ENCODE results near the gene GMDS. TPM values are rescaled to one million over a fixed set of nuclear protein-coding genes. Genes with fewer than 3 reads are reported as not detected.

The GMDS gene
- total RNA-seq, 1 donor from 2014 or later: 7.7 TPM

DNA sequence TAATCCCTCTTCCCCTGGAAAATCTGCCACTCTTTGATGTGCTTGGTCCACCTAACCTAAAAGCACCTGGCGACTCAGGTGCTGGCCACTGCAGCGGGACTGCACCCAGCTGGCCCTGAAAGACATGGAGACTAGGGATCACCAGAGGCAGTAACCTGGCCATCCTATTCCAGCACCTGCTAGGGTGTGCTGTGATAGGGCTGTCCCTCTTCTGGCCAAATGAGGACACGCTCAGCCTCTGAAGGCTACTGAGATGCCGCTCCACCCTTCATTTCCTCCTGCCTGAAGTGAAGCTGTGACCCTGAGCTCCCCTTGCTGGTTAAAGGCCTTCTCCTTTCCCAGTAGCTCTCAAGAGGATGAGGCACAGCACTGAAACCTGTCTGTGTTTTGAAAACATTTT is 611.3 kb downstream of the GMDS start:
- no peak for DNase-seq (ENCODE audit: low read depth in 2 of 2)

- DNase-seq (ENCODE audit: low read depth in 2 of 2): no peak
Measured at GRCh38 chr6:1633366-1634021, 611.9 kb downstream of the GMDS start.

DNA sequence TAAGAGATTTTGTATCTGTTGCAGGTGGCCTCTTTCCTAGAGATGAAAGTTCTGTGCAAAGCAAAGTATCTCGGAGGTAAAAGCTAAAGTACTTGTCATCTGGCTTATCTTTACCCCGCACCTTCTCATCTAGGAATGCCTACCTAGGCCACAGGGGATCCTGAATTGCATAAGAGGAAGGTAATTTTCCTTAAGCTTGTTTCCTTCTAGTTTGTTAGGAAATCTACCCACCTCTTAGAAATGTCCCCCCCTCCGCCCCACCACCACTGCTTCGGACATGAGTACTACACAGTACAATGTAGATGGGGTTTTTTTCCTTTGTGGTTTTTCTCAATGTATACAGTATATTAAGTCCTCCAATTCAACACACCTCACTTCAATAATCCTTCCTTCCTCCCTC is 614.2 kb downstream of the GMDS start:
- DNase-seq (ENCODE audit: low read depth in 2 of 2): no peak

DNA sequence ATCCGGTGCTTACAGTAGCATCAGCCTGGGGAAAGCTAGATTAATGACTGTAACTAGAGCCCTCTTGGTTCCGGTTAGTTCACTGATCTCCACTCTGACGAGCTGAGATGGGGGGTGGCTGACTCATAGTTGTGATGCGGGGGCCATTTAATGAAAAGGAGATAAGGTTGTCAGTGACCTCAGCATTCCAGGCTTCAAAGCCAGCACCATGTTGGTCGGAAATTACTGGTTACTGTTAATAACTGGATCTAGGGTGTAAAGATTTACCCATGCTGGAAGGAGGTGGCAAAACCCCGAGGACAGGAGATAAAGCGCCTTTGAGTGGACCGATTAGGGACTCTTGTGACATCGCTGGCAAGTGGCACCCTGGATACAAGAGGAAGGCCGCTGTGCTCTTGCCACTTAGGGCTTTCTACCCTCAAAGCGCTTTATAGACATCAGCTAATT is 614.6 kb downstream of the GMDS start:
- DNase-seq (ENCODE audit: low read depth in 2 of 2): no peak

DNA sequence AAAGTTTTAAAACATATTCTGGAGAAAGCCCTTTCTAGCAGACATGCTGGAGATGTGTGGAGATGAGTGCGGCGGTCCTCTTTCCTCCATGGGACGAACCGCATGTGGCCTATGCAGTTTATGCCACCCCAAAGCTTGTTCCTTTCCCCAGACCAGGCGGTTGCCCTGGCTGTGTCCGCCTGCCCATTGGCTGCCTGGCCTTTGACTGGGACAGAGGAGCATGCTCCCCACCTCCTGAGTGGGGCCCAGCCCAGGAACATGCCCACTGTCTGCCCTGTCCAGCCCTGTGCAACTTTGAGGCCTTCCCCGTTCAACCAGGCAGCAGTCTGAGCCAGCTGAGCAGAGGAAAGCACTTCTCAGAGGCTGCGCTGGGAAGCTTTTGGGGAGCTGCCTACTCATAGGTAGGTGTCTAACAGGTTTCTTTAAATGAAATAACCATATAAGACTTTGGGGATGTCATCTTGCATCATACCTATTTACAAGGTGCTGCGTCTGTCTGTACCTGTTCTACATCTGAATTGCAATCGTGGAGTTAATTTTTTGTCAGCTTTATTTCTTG is 615.1 kb downstream of the GMDS start:
- DNase-seq (ENCODE audit: low read depth in 2 of 2): no peak

DNA sequence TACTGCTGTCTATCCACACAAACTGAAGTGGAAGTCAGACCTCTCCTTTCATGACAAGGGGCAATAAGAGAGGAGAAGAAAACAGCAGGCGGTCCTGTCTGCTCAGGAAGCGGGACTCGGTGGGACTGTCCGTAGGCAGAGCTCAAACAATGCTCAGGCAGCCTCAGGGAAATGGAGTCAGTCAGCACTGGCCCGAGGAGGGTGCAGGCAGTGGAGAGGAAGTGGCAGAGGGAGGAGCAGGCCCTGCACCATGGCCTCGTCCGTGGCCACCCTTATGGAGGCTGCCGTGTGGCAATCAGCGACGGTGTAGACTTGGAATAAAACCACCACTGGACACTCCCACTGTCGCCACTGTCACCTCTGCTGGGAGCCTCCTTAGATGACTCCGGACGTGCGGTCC is 616.1 kb downstream of the GMDS start:
- no peak for DNase-seq (ENCODE audit: low read depth in 2 of 2)

DNA sequence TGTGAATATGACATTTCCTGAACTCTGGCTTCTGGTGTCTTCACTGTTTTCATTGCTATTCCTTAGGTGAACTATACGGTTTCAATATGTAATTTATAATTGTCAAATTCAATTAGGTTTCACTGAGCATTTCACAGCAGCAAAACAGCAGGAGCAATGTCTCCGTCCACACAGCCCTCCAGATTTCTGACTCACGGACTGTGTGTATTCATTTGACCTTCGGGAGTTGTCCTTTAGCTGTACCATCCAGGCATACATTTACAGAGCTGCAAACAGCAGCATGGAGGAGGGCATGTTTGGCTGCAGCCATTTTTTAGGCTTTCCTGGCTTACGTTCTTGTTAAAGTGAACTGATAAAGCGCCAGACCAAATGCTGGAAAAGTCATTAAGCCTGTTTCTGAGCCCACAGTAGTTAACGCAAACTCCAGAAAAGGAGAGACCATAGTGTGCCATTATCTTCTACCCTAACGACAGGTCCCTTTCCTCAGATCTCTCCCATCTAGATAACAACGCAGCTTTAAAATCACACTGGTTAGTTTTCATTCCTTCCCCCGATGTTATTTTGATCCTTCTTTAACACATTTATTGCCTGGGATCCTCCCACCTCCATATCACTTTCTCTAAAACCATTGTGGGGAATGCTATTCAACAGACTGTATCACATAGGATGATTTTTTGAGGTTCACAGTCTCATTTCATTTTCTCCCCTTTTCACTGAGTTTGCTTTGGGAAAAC is 617.4 kb downstream of the GMDS start:
- no peak for DNase-seq (ENCODE audit: low read depth in 2 of 2)

- DNase-seq (ENCODE audit: low read depth in 2 of 2): no peak
Measured at GRCh38 chr6:1626481-1626880, 618.9 kb downstream of the GMDS start.

- no peak for DNase-seq (ENCODE audit: low read depth in 2 of 2)
Measured at GRCh38 chr6:1625794-1626435, 619.5 kb downstream of the GMDS start.

- peak; percentile 70 to 82 for DNase-seq (ENCODE audit: low read depth in 2 of 2)
Measured at GRCh38 chr6:1624851-1625781, 620.3 kb downstream of the GMDS start.

DNA sequence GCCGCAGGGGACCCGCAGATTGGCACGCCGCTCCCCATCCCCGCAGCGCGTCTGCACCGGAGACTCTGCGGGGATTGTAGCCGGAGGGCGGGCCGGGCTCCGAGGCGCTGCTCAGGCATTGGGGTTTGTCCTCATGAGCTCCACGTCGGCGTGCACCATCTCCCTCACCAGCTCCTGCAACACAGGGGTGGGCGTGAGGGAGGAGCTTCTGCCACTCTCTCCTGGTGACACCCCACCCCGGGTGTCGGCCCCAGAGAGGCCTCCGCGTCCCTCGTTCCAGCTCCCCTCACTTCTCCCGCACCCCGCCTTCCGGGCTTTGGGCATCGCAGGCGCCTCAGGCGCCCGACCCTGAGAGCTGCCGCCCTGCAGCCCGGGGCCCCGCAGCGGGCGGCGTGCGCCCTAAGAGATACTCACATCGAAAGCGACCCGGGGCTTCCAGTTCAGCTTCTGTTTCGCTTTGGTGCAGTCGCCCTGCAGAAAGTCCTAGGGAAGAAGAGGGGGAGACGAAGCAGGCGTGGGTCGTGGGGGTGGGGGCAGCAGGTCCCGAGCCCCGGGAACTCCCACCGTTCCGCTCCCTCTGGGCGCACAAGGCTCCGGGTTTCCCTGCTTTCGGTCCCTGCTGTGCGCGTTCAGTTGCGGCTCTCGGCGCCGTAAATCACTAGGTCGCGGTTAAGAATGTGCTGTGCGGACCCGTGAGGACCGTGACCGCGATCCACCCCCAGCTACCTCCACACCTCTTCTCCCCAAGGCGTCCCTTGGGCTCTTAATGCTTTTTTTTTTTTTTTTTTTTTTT is 621.2 kb downstream of the GMDS start:
- DNase-seq (ENCODE audit: low read depth in 2 of 2): peak in 1 of 2 donors; percentile 50

- DNase-seq (ENCODE audit: low read depth in 2 of 2): no peak
Measured at GRCh38 chr6:1623769-1624057, 621.7 kb downstream of the GMDS start.

GRCh38 chr6:1622851-1623768 is 622.3 kb downstream of the GMDS start:
- no peak for DNase-seq (ENCODE audit: low read depth in 2 of 2)

DNA sequence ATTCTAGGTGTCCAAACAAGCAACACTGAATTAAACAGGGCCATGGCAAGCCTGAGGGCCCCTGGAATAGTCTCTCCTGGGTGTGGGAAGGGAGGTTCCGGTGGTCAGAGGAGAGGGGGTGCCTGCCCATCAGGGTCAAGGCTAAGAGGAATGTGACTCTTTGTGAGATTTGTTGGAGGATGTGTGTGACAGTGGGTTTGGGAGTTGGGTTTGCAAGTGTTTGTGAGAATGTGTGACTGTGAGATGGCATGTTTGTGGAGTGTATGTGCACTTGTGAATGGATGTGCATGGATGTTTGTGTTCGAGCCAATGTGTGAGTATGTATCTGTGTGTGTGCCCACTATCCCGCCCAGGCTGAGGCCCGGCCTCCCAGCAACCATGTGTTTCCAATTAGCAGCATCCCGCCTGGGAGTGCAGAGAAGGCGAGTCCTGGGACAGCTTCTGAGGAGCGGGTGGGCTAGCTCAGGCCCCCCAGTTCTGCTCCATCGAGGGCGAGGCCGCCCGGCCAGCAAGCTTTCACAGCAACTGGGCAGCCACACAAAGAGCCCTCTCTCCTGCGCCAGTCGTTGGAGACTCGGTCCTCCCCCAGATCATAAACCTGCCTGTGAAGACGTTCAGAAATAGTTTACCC is 623.1 kb downstream of the GMDS start:
- DNase-seq (ENCODE audit: low read depth in 2 of 2): no peak

- no peak for DNase-seq (ENCODE audit: low read depth in 2 of 2)
Measured at GRCh38 chr6:1621070-1621701, 624.2 kb downstream of the GMDS start.

DNA sequence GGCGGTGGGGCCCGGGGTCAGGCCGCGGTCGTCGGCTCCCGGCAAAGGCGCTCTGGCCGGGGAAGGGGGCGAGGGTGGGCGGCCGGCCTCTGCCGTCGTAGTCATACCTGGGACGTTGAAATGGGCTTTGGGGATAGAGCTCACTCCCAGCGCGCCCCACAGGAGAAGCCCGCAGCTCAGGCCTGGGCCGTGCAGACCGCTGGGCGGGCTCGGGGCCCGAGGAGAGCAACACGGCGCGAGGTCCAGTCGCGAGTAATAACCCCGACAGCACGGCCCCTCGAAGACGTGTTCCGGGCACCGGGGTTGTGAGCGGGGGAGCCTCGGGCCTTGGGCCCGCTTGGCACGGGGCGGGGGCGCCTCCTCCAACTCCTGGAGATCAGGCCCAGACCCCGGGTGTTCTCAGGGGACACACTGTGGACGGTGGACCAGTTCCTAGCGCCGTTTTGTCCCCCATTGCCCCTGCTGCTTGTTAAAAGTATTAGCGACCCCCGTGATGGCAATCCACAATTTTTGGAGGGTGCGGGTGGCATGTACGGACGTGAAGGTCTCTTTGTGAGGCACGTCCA is 624.8 kb downstream of the GMDS start:
- DNase-seq (ENCODE audit: low read depth in 2 of 2): no peak

DNA sequence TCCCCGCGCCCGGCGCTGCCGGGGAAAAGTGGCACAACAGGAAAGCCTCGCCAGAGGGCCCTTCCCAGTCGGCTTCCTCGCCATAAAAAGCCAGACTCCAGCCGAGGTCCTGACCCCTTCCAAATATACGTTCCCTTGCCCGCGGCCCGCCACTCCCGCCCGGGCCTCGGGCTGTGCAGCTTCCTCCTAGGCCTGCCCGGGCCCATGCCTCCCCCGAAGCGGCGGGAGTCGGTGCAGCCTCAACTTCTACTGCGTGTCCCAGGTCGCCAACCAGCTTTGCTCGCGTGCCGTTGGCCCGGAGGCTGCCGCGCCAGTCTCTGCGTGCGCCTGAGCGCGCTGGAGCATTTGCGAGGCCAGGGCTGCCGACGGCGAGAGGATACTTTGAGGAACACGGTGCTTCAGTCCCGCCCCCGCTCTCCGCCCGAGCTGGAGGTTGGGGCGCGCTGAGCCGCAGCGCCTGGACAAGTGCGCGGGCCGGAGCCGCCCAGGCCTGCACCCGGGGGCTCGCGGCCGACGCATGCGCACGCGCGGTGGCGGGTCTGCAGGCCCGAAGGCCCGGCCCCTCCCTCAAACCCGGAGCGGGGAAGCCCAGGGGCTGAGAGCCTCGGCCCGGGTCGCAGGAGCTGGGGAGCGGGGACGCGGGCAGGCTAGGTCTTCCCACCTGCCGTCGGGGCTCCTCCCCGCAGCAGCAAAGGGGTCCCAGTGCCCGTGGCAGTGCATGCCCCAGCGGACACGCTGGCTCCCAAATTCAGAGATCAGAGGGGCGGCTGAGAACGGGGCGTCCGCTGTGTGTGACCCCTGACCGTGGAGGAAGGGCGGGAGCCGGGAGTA is 625.5 kb downstream of the GMDS start:
- peak; percentile 43 to 61 for DNase-seq (ENCODE audit: low read depth in 2 of 2)

Data from lung microvascular endothelial cell (primary cell).